GM10847 (cell line): ENCODE results near the gene CHCHD3.

Experiments
- POLR2A ChIP-seq: IDR thresholded peaks from 2 replicates; pipeline ENCODE4 v1.6.1; 2011; ENCODE audit not compliant: insufficient read length; ENCODE audit errors: extremely low read depth

CHCHD3 gene

DNA sequence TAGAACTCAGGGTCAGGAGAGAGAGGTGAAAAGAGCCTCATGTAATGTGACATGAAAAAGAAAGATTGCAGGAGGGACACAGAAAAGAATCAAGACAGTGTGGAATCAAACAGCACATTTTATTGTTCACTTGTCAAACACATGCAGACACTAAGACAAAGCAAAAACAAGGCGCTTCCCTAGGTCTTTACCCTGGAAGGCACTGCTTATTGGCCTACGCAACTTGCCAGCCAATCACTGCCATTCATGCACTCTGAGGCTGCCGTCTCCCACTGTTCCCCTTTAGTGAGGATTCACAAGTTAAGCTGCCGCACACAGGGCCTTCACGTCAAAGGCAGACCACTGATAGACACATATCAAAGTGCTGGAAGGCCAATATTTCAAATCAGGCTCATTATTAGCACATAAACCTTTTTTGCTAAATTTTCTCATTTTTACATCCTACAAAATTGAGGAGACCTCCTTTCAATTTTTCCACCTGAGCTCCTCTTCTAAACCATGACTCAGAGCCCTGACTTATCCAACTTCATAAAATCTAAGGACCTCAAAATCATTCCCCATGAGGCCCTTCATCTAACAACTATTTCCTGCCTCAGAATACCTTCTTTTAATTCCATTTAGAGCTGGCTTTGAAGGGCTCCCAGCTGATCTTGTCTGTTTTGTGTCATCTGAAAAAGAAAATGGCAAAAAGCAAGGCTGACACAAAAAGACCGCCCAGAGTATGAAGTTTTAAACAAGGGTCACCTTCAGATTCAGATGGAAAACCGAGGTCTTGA lies 149.4 kb downstream of the CHCHD3 start:
- TF ChIP-seq POLR2A, result no peak

DNA sequence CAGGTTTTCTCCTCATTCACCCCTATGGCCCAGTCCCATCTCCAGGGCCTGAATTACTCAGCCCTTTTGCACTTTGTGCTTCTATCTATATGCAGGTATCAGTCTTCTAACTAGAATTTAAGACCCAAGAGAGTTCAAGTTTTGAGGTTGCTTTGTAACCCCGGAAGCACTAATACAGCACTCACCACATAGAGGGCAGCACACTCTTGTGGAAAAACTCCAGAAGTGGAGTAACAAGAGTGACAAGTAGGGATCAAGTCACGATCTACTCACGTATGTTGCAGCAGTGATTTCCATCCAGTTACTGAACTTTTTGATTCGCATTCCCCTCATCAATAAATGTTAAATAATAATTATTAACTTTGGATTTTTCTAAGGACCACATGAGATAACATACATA lies 151.0 kb downstream of the CHCHD3 start:
- no peak for TF ChIP-seq POLR2A

DNA sequence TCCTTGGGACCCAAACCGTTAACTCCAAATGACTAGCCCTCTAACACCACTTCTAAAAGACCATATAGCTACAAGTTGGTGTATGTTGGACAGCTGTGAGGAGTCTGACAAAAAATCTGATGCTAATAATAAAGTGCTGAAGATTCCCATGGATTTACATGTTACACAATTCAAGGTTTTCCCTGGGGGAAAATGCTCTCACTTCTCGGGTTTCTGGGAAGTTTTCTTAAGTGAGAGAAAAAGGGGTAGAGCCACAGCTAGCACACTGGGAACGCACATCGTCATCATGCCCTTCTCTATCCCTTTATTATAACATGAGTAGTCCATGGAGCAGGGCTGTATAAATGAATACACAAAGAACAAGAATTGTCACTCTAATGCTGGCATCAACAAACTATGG lies 162.1 kb downstream of the CHCHD3 start:
- no peak for TF ChIP-seq POLR2A

DNA sequence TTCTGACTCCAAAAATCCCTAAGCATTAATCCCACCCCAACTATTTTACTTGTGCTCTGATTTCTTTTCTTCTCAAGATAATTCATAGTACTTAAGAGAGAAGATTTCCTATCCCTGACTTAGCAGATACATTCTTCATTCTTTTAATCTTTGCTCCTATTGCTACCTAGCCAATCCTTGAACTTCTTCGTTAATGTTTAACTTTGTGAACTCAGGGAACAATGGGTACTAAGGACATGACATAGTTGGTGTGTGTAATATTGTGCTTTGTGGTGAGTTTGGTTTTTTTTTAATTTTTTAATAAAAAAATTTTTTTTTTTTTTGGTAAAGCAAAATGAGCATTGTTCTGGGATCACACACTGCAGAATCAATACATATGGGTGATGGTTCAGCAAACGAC lies 166.2 kb downstream of the CHCHD3 start:
- no peak for TF ChIP-seq POLR2A

DNA sequence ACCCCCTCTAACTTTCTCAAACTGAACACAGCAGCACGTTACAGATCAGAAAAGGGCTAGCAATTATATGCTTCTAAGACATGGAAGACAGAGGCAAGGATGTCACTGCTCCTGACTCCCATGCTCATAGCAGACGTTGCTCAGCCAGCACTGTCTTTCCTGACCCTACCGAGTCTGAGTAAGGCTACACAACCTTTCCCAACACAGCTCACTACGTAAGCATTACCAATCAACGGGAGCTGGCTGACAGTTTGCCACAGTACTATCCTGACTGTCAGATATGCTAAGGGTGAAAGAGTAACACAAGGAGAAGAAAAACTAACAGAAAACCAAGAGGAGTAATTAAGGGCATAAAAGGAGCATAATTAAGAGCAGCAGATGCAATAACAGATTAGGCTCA lies 171.2 kb downstream of the CHCHD3 start:
- no peak for TF ChIP-seq POLR2A

DNA sequence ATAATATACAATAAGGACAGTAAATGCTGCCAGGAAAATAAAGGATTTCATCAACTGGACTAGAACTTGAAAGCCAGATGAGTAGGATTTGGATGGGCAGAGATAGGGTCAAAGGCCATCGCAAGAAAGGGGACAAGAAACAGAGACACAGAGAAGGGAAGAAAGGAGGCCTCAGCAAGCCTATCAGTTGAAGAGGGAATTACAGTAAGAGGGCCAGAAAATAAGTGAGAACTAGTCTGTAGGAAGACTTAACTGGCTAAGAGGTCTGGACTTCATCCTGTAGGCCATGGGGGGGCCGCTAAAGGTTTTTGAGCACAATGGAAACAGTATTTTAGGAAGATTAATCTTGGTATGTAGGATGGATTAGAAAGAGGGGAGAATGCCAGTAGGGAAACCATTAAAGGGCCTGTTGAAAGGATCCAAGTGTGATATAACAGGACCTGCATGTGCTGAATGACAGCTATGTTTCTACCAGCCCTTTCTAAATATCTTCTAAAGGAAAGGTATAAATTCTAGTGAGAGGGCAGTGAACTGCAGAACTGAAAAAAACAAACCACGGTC lies 174.4 kb downstream of the CHCHD3 start:
- no peak for TF ChIP-seq POLR2A

DNA sequence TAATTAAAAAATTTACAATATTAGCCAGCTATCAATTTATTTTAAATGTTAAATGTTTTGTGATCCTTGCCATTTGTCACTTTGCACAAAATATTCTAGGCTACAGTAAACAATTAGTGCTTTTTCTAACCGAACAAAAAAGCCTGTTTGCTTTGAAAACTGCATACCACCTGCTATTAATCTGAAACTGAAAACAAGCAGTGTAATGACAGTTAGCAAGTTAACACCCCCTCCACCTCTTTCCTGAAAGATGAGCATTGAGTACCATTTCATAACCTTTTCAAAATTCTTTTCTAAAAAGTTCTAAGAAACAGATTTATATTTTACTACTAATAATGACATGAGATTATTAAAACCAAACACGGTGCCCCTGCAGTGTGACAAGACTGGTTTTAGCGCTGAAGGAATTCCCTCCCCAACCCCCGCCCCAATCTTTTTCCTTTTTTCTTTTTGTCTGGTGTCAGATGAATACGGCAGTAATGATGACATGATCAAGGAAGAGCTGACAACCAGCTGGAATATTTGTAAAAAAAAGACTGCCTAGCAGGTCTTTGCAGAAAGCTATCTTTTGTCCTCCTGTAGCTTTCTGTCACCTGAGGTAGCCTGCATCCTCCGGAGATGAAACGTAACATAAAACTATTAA lies 175.6 kb downstream of the CHCHD3 start:
- TF ChIP-seq POLR2A, result no peak

DNA sequence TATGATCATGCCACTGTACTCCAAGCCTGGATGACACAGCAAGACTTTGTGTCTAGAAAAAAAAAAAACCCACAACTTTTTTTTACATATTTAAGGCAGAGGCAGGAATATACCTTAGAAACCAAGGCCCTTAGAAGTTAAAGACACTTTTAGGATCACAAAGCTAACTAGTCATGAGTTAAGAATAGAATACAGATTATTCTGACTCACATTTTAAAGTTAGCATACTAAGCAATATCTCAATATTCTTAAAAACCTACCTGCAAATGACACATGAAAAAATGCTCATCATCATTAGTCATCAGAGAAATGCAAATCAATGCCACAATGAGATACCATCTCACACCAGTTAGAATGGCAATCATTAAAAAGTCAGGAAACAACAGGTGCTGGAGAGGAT lies 177.7 kb downstream of the CHCHD3 start:
- TF ChIP-seq POLR2A, result no peak

DNA sequence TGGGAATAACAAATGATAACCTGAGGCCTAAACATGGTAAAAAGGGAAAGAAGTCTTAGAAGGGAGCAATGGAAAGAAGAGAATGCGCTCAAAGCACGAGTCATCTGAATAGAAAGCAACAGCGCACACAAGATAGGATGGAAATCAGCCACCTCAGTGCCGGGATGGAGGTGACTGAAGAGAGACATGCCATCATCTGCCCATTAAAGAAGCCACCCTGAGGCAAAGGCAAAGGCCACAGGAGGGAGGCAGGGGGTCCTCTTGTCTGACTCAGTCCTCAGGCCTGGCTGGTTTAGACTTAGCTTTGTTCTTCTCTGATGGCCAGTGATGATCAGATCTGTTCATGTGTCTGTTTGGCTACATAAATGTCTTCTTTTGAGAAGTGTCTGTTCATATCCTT lies 180.6 kb downstream of the CHCHD3 start:
- TF ChIP-seq POLR2A, result no peak

DNA sequence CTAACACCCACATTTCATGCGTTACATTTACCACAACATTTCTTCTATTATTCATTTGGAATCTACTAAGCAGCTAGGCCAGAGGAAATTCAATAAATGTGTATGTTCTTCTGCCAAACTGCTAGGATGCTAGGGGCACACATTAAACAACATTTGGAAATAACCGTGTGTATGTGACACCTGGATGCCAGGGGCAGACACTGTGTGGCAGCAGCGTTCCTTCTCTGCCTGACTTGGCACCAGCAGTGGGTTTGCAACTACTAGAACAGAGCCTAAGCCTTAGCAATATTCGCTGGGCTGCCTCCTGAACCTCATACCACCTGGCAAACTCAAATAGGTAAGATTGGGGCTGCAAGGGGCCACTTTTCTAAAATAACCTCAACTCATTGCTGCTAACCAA lies 182.1 kb downstream of the CHCHD3 start:
- no peak for TF ChIP-seq POLR2A

DNA sequence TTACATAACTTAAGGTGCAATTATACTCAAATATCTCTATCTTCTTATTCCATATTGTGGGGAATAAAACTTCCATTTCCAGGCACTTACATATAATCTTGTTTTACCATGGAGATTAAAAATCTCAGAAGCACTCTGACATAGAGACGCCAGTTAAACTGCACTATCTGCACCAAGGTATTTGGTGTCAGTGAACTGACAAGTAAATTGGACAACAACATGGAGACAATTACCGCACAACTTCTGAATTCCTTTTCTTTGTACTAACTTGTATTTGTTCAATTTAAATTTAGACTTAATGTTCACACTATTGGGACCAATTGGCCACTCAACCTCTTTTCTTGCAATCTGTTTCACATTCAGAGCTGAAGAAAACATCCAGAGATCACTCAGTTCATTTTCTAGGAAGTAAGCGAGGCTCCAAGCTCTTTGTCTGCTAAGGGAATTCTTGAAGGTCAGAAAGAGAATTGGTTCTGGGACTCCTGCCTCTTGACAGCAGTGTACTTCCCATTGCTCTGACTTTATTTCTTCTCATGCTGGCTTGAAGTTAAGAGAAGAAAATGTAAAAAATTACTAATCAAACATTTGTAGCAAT lies 184.7 kb downstream of the CHCHD3 start:
- TF ChIP-seq POLR2A, result no peak

DNA sequence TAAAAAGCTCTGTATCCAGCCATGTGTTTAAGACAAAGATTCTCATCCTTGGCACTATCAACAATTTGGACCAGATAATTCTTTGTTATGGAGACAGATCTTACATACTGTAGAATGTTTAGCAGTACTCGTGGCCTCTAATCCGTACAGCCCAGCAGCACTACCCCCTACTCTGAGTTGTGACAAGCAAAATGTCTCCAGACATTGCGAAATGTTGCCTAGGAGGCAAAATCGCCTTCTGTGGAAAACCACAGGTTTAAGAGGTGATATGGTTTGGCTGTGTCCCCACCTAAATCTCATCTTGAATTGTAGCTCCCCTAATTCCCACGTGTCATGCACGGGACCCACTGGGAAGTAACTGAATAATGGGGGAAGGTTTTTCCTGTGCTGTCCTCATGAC lies 186.7 kb downstream of the CHCHD3 start:
- TF ChIP-seq POLR2A, result no peak

DNA sequence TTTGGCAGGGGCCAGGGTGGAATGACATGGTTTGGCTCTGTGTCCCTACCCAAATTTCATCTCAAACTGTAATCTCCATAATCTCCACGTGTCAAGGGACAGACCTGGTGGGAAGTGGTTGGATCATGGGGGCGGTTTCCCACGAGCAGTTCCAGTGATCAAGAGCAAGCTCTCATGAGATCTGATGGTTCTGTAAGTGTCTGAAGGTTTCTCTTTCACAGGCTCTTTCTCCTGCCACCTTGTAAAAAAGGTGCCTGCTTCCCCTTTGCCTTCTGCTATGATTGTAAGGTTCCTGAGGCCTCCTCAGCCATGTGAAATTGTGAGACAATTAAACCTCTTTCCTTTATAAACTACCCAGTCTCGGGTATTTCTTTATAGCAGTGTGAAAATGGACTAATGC lies 188.3 kb downstream of the CHCHD3 start:
- TF ChIP-seq POLR2A, result no peak

DNA sequence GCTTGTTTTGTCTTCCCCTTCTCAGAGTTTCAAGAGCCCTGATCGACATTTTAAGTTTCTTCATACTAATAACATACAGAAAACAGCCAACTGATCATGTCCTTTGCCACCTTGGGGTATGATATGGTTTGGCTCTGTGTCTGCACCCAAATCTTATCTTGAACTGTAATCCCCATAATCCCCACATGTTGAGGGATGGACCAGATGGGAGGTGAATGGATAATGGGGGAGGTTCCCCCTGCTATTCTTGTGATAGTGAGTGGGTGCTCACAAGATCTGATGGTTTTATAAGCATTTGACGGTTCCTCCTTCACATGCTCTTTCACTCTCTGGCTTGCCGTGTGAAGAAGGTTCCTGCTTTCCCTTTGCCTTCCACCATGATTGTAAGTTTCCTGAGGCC lies 190.3 kb downstream of the CHCHD3 start:
- no peak for TF ChIP-seq POLR2A

DNA sequence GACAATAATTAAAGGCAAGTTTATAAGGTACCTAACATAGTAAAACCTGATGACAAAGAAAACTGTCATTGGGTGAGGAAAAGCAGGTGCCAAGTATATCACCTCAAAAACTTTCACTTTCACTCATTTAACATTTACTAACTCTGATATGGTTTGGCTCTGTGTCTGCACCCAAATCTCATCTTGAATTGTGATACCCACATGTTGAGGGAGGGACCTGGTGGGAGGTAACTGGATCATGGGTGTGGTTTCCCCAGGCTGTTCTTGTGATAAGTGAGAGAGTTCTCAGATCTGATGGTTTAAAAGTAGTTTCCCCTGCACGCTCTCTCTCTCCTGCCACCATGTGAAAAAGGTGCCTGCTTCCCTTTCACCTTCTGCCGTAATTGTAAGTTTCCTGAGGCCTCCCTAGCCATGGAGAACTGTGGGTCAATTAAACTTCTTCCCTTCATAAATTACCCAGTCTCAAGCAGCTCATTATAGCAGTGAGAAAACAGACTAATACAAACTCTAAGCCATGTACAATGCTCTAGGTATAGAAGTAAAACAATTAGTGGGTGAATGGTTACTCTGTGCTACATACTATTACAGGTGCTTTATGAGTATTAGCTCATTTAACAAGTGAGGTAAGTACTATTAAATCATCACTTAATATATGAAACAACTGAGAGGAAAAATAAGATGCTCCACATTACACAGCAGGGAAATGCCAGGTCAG lies 199.0 kb downstream of the CHCHD3 start:
- TF ChIP-seq POLR2A, result no peak
